Keratinocyte (primary cell): Measurements from ENCODE around the gene PRR36.

Experiments used
- EZH2 ChIP-seq: IDR thresholded peaks from one replicate; pipeline ENCODE4 v1.6.1; 2012; ENCODE audit warnings: inconsistent platforms, mild to moderate bottlenecking, low read length, moderate library complexity
- TF ChIP-seq, protein P1 (sequence below), 3 experiments: IDR thresholded peaks in 1 of 3; conservative IDR thresholded peaks in 1 of 3; optimal IDR thresholded peaks in 1 of 3; 2 replicates in 2 of 3; 3 replicates in 1 of 3; pipeline versions ENCODE3 to v1.5.1; 2011; ENCODE audit warnings: low read length in 3 of 3, mild to moderate bottlenecking in 3 of 3, moderate library complexity in 2 of 3, control low read depth in 1 of 3, inconsistent platforms in 1 of 3; ENCODE audit not compliant: insufficient read depth in 2 of 3; ENCODE audit errors: extremely low read depth in 1 of 3

GRCh38 chr19:7921302-7921966, 47.2 kb upstream of the PRR36 start:
- TF ChIP-seq, protein P1, sequence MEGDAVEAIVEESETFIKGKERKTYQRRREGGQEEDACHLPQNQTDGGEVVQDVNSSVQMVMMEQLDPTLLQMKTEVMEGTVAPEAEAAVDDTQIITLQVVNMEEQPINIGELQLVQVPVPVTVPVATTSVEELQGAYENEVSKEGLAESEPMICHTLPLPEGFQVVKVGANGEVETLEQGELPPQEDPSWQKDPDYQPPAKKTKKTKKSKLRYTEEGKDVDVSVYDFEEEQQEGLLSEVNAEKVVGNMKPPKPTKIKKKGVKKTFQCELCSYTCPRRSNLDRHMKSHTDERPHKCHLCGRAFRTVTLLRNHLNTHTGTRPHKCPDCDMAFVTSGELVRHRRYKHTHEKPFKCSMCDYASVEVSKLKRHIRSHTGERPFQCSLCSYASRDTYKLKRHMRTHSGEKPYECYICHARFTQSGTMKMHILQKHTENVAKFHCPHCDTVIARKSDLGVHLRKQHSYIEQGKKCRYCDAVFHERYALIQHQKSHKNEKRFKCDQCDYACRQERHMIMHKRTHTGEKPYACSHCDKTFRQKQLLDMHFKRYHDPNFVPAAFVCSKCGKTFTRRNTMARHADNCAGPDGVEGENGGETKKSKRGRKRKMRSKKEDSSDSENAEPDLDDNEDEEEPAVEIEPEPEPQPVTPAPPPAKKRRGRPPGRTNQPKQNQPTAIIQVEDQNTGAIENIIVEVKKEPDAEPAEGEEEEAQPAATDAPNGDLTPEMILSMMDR (optimal IDR thresholded peaks at IDR 0.05 in 1 of 3, IDR thresholded peaks at IDR 0.05 in 1 of 3, conservative IDR thresholded peaks at IDR 0.05 in 1 of 3; ENCODE audit: extremely low read depth in 1 of 3, insufficient read depth in 2 of 3, low read length in 3 of 3): no peak
- TF ChIP-seq EZH2: no peak
